K562 (cell line): ENCODE results near the gene USP4. TPM values are rescaled to one million over a fixed set of nuclear protein-coding genes. Genes with fewer than 3 reads are reported as not detected.
A peak's percentile ranks its signal among the peaks of the same experiment; 100 is the strongest.

Experiments
- ARID4B ChIP-seq: sonication (generic); formaldehyde crosslinking; IDR thresholded peaks from 2 replicates; pipeline ENCODE4 v1.8.0; 2022; ENCODE audit warnings: mild to moderate bottlenecking, missing genetic modification reagents
- CHD4 ChIP-seq: fragments of 200-600 bp; sonication (generic); IDR thresholded peaks from 3 replicates; pipeline ENCODE4 v1.6.1; 2012; ENCODE audit warnings: low read depth, mild to moderate bottlenecking, mixed read lengths, low read length, inconsistent platforms; ENCODE audit not compliant: insufficient read depth, insufficient replicate concordance, poor library complexity, severe bottlenecking
- CREB3L1 ChIP-seq: fragments of 450-650 bp; IDR thresholded peaks from 2 replicates; pipeline ENCODE4 v1.6.1; 2014; ENCODE audit warnings: low read depth, mild to moderate bottlenecking, moderate library complexity, borderline replicate concordance
- HNRNPL ChIP-seq: fragments of 200-400 bp; formaldehyde crosslinking; IDR thresholded peaks from 2 replicates; pipeline ENCODE4 v1.6.1; 2017; ENCODE audit warnings: low read depth, mild to moderate bottlenecking, low read length
- KDM4B ChIP-seq, 2 experiments: fragments of 450-650 bp in 1 of 2; sonication (generic) in 1 of 2; IDR thresholded peaks; 2 replicates each; pipeline ENCODE4 v1.6.1; 2016 to 2017; ENCODE audit warnings: borderline replicate concordance in 2 of 2, antibody characterized with exemption in 1 of 2, low read depth in 1 of 2, mild to moderate bottlenecking in 1 of 2
- LEF1 ChIP-seq: fragments of 450-650 bp; IDR thresholded peaks from 2 replicates; pipeline ENCODE4 v1.6.1; 2016; ENCODE audit warnings: mild to moderate bottlenecking
- NEUROD1 ChIP-seq: fragments of 150-350 bp; IDR thresholded peaks from 2 replicates; pipeline ENCODE4 v1.6.1; 2014; ENCODE audit warnings: borderline replicate concordance, low read length, low read depth; ENCODE audit not compliant: partially characterized antibody
- NFE2L1 ChIP-seq: fragments of 450-650 bp; IDR thresholded peaks from 2 replicates; pipeline ENCODE4 v1.6.1; 2016; ENCODE audit warnings: missing genetic modification characterization, low read depth, mild to moderate bottlenecking, missing compliant biosample characterization, moderate library complexity, borderline replicate concordance
- NR1H2 ChIP-seq: sonication (generic); formaldehyde crosslinking; IDR thresholded peaks from 2 replicates; pipeline ENCODE4 v1.4.0; 2020; ENCODE audit warnings: mild to moderate bottlenecking, missing genetic modification reagents
- PML ChIP-seq: IDR thresholded peaks from 2 replicates; pipeline ENCODE4 v1.6.1; 2012; ENCODE audit warnings: low read length, inconsistent platforms
- RAD21 ChIP-seq, 2 experiments: fragments of 250-450 bp in 1 of 2; fragments of 450-650 bp in 1 of 2; sonication (Bioruptor Pico) in 1 of 2; formaldehyde crosslinking in 1 of 2; IDR thresholded peaks in 1 of 2; conservative IDR thresholded peaks in 1 of 2; 2 replicates each; pipeline versions ENCODE4 v1.4.0 to v1.8.0; 2020 to 2022; ENCODE audit warnings: mild to moderate bottlenecking in 2 of 2, moderate library complexity in 1 of 2
- RBFOX2 ChIP-seq: fragments of 200-400 bp; formaldehyde crosslinking; IDR thresholded peaks from 2 replicates; pipeline ENCODE4 v1.6.1; 2017; ENCODE audit warnings: low read depth, mild to moderate bottlenecking, low read length, moderate library complexity
- SIN3B ChIP-seq: fragments of 450-650 bp; IDR thresholded peaks from 2 replicates; pipeline ENCODE4 v1.6.1; 2017; ENCODE audit warnings: low read depth, mild to moderate bottlenecking, moderate library complexity
- TBL1XR1 ChIP-seq, 2 experiments: IDR thresholded peaks; 2 replicates each; pipeline ENCODE4 v1.6.1; 2012; ENCODE audit warnings: improper control_type of control experiment in 2 of 2, low read length in 2 of 2, mild to moderate bottlenecking in 1 of 2
- TCF15 ChIP-seq: fragments of 250-450 bp; sonication (Bioruptor Pico); IDR thresholded peaks from 2 replicates; pipeline ENCODE4 v1.8.0; 2022; ENCODE audit warnings: moderate library complexity, mild to moderate bottlenecking, inconsistent platforms
- ZC3H4 ChIP-seq: sonication (generic); formaldehyde crosslinking; IDR thresholded peaks from 2 replicates; pipeline ENCODE4 v1.9.0; 2021; ENCODE audit warnings: missing genetic modification reagents, borderline replicate concordance
- ZNF586 ChIP-seq: fragments of 450-650 bp; formaldehyde crosslinking; conservative IDR thresholded peaks from 2 replicates; pipeline ENCODE4 v1.4.0; 2020; ENCODE audit warnings: mild to moderate bottlenecking, moderate library complexity
- ZNF639 ChIP-seq, 2 experiments: fragments of 200-800 bp in 1 of 2; sonication (Bioruptor generic) in 1 of 2; sonication (generic) in 1 of 2; formaldehyde crosslinking in 1 of 2; IDR thresholded peaks in 1 of 2; conservative IDR thresholded peaks in 1 of 2; 2 replicates each; pipeline versions ENCODE4 v1.5.0 to v1.6.1; 2016 to 2020; ENCODE audit warnings: missing compliant biosample characterization in 1 of 2, missing genetic modification characterization in 1 of 2, missing genetic modification reagents in 1 of 2
- polyA plus RNA-seq, 8 experiments: library from polyadenylated mRNA; depleted of rRNA in 4 of 8; stranded (reverse) in 5 of 8; unstranded in 3 of 8; fragments of >200 nt; fragmentation: Nextera tagmentation in 2 of 8; fragmentation: Illumina TruSeq in 1 of 8; extraction: Ambion mirVana in 2 of 8; extraction: Trizol in 1 of 8; gene quantifications; 2 replicates each; pipeline versions ENCODE4 v1.2.1 to v1.2.3, GENCODE V29; 2011 to 2014; ENCODE audit warnings: inconsistent platforms in 1 of 8, missing spikeins in 1 of 8
- total RNA-seq, 7 experiments: library from RNA; depleted of rRNA in 6 of 7; stranded (reverse); fragments of >200 nt in 6 of 7; fragmentation: Illumina TruSeq in 2 of 7; extraction: Trizol in 2 of 7; gene quantifications; 2 replicates each; pipeline versions ENCODE4 v1.2.1 to v1.2.3, GENCODE V29; 2011 to 2021; ENCODE audit warnings: low replicate concordance in 1 of 7

Gene USP4
- total and polyA plus RNA-seq, 9 of the 15 experiments (the other 6 are each of a cell fraction or from before 2014, with no cell fraction given), result 11.8 to 40.4 (median 22.9) TPM

- TF ChIP-seq ZNF639 (CRISPR knock-in tag; conservative IDR thresholded peaks at IDR 0.05 in 1 of 2, IDR thresholded peaks at IDR 0.05 in 1 of 2) (peak in 1 of 2 experiments; percentile 80; a peak in 1 of 4 replicates), NFE2L1 (tag) (no peak), NR1H2 (CRISPR knock-in tag) (no peak), RBFOX2 (no peak), TCF15 (CRISPR knock-in tag) (no peak), PML (peak; percentile 84), ZNF586 (CRISPR knock-in tag) (no peak), CREB3L1 (no peak), SIN3B (no peak), ARID4B (CRISPR knock-in tag) (no peak), LEF1 (peak; percentile 79), KDM4B (IDR thresholded peaks at IDR 0.05; ENCODE audit: borderline replicate concordance in 2 of 2, low read depth in 1 of 2) (no peak), TBL1XR1 (IDR thresholded peaks at IDR 0.05; ENCODE audit: low read length in 2 of 2) (peak in 1 of 2 experiments; percentile 84; a peak in 3 of 4 replicates), ZC3H4 (CRISPR knock-in tag) (no peak), NEUROD1 (peak; percentile 56), RAD21 (CRISPR knock-in tag; conservative IDR thresholded peaks at IDR 0.05 in 1 of 2, IDR thresholded peaks at IDR 0.05 in 1 of 2) (no peak), HNRNPL (no peak), CHD4 (no peak)
Observed at GRCh38 chr3:49349348-49350114, 9.7 kb upstream of the USP4 start (continued).
